ENCODE data around the gene PARP1.
A peak's percentile ranks its signal among the peaks of the same experiment; 100 is the strongest.

The PARP1 gene

GRCh38 chr1:226404904-226405222, 3.0 kb downstream of the PARP1 start:
- no peak for DNase-seq

- DNase-seq, result no peak
Measured at GRCh38 chr1:226404063-226404903, 3.6 kb downstream of the PARP1 start.

- DNase-seq, result peak; percentile 16
Measured at GRCh38 chr1:226403201-226404034, 4.5 kb downstream of the PARP1 start.

- no peak for DNase-seq
Measured at GRCh38 chr1:226402739-226403165, 5.1 kb downstream of the PARP1 start.

GRCh38 chr1:226401355-226402303, 6.3 kb downstream of the PARP1 start:
- DNase-seq, result no peak

GRCh38 chr1:226400519-226401354, 7.2 kb downstream of the PARP1 start:
- no peak for DNase-seq

- DNase-seq, result no peak
Measured at GRCh38 chr1:226397955-226398636, 9.8 kb downstream of the PARP1 start.

GRCh38 chr1:226397011-226397926, 10.6 kb downstream of the PARP1 start:
- DNase-seq, result no peak

- no peak for DNase-seq
Measured at GRCh38 chr1:226395753-226396152, 12.1 kb downstream of the PARP1 start.

GRCh38 chr1:226394462-226394861, 13.4 kb downstream of the PARP1 start:
- DNase-seq, result no peak

GRCh38 chr1:226390681-226391080, 17.2 kb downstream of the PARP1 start:
- no peak for DNase-seq

- DNase-seq, result no peak
Measured at GRCh38 chr1:226388131-226388530, 19.8 kb downstream of the PARP1 start.

GRCh38 chr1:226384717-226385116, 23.2 kb downstream of the PARP1 start:
- DNase-seq, result no peak

- DNase-seq, result no peak
Measured at GRCh38 chr1:226384040-226384439, 23.9 kb downstream of the PARP1 start.

- DNase-seq, result no peak
Measured at GRCh38 chr1:226382030-226382429, 25.9 kb downstream of the PARP1 start.

GRCh38 chr1:226381226-226381998, 26.5 kb downstream of the PARP1 start:
- no peak for DNase-seq

- no peak for DNase-seq
Measured at GRCh38 chr1:226378071-226378470, 29.8 kb downstream of the PARP1 start.

- no peak for DNase-seq
Measured at GRCh38 chr1:226376300-226376699, 31.6 kb downstream of the PARP1 start.

- DNase-seq, result no peak
Measured at GRCh38 chr1:226373376-226373775, 34.5 kb downstream of the PARP1 start.

Data from RPMI8226 (cell line).